NCI-H2029 (cell line): ENCODE results near the gene TUBB4B.

Experiments
- DNase-seq: peaks from one replicate; lab custom pipeline; 2025; lab: John Stamatoyannopoulos, UW

TUBB4B gene

DNA sequence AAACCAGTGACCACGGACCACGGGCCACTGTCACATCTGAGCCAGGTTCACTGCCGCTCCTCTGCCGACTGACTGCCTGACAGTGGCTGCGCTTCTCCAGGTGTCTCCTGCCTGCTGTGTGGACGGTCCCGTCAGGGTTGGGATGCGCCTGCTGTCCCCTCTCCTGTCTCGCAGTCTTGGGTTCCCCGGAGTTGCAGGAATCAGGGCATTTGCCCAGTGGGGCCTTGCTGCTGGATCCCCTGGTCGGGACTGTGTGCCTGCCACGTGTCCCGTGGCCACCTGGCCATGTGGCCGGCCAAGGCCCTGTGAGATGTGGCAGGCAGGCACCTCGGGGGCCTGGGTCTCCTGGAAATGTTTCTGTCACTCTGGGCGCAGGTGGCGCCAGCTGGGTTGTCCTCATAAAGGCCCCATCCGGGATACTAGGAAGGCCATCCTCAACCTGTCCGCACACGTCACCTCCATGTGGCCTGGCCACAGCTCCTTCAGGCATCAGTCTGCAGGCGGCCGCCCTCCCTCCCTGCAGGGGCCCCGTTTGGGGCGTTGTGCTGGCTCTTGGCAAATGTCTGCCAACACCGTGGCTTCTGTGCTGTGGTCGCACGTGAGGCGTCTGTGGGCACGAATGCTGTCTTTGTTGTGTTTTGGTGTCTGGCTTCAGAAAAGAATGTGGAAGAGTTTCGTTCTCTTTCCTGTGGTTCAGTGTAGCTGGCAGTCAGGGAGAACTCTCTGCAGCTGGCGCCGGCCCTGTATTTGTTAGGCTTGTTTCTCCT, 30.0 kb downstream of the TUBB4B start:
- DNase-seq, result no peak

DNA sequence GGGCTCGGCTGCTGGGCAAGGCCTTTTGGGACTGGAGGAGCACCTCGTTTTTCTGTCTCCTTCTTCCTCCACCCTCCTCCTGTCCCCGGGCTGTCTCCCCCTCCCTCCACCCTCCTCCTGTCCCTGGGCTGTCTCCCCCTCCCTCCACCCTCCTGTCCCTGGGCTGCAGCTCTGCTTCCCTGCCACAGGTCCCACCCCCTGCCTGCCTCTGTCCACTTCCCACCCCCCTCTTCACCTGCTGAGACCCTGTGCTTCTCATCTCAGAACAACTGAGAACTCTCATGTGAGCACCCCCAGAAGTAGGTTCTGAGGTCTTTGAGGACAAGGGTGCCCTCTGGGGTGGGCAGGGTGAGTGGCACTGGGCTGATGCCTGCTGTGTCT, 30.6 kb downstream of the TUBB4B start:
- no peak for DNase-seq

- no peak for DNase-seq
Observed at GRCh38 chr9:137272241-137273094, 31.4 kb downstream of the TUBB4B start.

DNA sequence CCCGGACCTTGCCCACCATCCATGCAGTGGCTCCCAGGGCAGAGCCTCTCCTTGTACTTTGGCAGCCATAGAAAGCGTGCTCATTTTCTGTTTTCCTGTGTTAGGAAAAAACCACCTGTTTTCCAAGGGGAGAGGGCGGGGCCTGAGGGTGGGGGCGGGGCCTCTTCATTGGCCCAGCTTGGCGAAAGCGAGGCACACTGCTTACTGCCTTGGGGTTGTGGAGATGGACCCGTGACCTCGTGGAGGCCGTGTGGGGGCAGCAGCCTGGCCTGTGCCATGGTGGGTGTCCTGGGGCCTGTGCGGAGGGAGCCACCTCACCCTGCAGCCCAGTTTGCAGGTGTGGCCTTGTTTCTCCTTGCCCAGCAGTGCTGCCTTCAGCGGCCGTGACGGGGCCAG, 32.0 kb downstream of the TUBB4B start:
- DNase-seq, result no peak

DNA sequence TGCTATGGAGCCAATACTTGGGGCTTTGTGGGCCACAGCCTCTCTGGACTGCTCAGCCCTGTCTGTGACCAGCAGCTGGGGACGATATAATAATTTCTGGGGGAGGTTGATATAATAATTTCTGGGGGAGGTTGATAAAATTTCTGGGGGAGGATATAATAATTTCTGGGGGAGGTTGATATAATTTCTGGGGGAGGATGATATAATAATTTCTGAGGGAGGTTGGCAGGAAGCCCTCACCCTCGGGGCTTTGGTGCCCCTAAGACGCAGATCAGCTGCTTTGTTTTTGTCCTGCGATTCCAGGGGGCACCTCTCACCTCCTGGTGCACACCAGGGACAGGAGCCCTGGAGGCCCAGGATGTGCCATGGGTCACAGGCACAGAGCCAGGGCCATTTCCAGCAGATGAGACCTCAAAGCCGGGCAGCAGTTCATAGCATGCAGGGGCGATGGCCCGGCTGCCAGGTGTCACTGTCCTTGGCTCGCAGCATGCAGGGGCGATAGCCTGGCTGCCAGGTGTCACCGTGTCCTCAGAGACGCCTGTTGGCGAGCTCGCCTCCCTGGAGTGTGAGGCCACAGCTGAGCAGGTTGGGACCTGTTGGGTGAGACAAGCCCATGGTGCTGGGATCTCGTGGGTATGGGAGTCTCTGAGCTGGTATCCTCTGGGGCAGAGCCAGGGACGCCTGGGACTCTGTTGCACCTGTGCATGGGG, 32.7 kb downstream of the TUBB4B start:
- DNase-seq, result peak; percentile 71

- no peak for DNase-seq
Observed at GRCh38 chr9:137275203-137275587, 34.1 kb downstream of the TUBB4B start.

DNA sequence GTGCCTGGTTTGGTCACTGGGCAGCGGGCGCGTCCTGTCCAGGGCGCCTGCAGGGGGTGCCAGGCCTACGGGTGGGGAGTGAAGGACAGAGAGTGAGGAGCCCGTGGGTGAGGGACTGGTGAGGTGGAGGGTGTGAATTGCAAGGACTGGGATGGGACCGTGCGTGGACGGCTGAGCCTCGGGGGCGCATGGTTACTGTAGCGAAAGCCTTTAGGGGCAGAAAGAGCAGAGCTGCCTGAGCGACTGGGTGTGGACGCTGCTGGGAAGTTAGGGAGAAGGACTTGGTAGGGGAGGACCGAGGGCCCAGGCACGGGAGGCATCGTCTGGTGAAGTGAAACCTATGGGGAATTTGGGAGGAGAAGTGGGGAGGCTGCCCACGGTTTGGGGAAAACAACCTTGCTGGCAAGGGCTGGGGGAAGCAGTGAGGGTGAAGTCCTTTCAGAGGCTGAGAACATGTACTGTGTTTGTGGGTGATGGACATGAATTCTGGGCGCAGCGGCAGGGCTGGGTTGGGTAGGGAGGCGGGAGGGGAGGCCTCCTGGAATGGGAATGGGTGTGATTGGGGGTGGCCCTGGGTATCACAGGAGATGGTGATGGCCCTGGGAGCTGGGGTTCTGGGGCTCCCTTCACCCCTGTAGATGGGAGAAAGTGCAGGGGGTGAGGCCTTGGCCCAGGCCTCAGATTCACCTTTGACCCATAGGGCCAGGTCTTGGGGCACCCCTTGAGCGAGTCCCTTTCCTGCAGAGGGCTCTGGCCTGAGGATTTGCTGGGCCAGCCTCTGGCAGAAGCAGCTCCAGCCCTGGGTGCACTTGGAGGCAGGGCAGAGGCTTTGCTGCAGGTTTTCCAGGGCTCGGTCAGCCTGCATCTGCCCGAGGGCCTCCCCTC, 34.7 kb downstream of the TUBB4B start:
- DNase-seq, result no peak

DNA sequence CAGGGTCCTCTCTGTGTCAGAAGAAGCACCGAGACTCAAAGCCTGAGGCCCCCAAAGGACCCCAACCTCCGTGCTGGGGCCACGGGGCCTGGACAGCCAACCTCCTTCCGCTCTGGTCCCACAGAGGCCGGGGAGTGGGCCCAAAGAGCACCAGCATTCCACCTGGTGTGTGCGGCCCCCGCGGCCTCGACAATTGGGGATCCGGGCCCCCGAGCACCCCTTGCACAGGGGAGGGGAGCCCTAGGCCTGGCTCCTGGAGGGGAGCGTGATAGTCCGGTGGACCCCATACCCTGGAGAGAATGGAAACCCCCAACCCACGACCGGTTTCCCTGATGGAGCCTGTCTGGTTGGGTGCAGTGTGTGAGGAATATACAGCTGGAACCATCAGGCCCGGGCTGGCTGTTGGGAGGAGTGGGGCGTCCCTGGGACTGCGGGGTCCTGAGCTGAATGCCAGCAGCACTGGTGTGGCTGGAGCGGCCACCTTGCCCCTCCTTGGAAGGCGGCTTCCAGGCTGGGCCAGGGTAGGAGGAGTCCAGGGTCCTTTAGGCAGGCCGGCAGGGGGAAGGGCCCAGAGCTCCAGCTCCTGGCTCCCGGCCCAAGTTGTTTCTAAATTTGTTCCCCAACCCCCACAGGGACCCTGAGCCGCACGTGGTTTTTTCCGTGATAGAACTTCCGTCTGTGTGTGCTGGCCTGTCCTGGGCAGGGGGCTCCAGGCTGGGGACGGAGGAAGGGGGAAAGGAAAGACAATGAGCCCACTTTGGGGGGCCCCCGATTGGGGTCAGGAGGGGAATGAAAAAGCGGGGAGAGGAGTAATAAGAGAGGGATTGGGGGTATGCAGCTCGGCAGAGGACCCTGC, 35.6 kb downstream of the TUBB4B start:
- DNase-seq, result no peak

GRCh38 chr9:137277329-137278041, 36.4 kb downstream of the TUBB4B start, which contains the start of gene TOR4A:
Gene TOR4A, plus strand, starts transcription at chr9:137277726. Its CDS starts 964 bp downstream, at chr9:137278690.
- no peak for DNase-seq

DNA sequence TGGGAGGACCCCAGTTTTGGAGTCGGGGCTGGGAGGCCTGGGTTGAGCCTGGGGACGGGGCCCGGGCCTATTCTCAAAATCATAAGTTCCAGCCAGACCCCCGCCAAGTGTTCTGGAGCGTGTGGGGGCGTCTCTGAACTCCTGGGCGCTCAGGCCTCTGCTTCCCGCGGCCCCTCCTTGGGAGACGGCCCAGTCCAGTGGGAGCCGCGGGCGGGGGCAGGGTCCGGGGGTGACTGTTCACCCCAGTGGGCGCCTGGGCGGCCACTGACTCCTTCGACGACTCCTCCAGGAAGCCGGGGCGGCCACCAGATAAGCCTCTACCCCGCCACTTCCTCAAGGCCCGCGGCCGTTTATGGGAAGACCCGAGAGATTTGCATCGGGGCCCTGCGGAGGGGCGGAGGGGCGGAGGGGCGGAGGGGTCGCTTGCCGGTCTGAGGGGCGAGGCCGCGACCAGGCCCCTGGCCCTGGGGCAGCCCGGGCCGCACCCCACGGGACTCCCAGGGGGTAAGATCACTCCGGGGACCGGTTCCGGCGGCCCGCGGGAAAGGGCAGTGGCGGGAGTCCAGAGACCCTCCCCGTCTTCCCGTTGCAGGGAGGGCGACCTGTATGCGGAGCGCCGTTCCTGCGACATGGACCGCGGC, 37.1 kb downstream of the TUBB4B start:
- no peak for DNase-seq

GRCh38 chr9:137278721-137279711, 37.9 kb downstream of the TUBB4B start:
- DNase-seq, result no peak

GRCh38 chr9:137279741-137280473, 38.8 kb downstream of the TUBB4B start:
- DNase-seq, result no peak

DNA sequence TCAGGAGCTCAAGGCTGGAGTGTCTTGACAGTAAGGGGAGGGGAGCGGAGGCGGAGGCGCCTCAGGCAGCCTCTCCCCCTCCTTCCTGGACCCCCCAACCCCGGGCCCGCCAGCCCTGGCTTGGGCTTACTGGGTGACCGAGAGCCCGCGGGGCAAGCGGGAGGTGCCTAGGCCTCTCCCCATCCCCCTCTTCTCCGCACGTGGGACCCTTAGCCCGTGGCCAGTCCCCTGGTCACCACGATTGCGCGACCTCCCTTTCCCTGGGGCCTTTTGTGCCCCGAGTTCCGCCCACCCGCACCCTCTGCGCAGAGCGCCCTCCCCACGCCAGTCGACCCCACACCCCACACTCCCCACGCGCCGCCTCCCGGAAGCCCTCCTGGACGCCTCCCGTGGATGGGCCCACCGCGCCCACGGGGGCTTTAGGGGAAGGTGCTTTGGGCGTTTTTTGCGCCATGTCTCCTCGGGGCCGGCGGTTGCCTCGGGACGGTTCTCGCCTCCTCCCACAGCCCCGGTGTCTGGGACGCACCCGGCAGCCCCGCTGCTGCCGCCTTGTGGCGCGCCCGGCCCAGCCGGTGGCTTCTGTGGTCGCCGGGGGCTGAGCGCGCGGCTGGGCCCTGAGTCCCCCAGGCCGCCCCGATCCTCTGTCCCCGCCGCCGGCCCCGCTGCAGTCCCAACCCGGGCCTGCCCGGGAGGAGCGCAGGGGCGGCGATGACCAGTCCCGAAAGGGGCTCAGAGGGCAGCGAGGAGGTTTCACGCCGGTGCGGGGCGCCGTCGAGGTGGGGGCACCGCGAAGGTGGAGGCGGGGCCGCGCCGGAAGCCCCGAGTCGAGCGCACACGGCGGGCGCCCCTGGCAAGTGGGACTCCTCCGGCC, 39.6 kb downstream of the TUBB4B start:
- DNase-seq, result no peak

DNA sequence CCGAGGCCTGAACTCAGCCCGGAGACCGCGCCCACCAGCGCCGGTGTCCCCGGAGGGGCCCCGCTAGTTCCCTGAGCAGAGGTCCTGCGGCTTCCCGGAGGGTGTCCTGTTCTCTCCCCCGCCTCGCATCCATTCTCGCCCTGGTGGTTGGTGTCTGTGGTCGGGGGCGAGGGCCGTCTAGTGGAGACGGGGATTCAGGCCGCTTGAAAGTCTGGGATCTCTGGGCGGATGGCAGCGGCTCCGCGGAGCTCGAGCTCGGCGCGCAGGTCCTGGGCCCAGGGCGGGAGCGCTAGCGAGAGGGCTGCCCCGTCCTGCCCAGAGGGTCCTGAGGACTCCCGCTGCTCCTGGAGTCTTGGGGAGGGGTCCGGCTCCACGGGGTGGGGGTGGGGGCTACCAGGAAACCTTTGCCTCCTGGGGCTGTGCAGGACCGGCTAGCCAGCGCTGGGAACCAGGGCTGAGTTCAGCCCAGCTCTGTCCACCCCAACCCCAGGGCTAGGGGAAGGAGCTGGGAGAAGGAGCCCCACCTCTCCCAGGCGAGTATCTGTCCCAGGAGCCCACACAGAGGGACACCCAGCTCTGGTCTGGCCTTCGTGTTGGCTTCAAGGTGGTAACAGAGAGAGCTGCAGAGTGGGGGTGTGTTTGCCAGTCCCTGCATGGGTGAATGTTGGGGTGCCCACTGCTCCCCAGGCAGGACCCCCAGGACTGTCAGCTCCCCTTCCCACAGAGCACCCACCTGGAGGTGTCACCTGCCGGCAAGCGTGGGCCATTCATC, 40.4 kb downstream of the TUBB4B start:
- DNase-seq, result no peak

GRCh38 chr9:137286975-137287383, 45.9 kb downstream of the TUBB4B start:
- peak; percentile 37 for DNase-seq

DNA sequence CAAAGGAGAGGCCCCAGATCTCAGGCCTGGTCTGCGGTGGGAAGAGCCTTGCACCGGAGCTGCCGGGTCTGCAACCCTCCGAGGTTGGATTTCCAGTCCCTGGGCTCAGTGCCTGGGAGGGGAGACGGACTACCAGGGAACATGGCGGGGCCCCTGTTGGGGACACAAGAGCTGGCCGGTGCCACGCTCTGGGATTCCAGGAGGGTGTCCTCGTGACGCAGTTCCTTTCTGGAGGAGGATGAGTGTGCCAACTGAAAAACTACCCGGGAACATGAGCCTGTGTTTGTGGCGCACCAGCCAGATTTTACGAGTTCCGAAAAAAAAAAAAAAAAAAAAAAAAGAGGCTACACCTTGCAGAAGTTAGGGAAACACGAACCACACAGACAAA, 52.0 kb downstream of the TUBB4B start:
- DNase-seq, result no peak
